Stomach (tissue), 4 donors: ENCODE data around the gene CDC34.

ENCODE experiments used
- CTCF ChIP-seq, 7 experiments: fragments of 450-650 bp in 4 of 7; fragments of 200-600 bp in 3 of 7; sonication (generic) in 3 of 7; IDR thresholded peaks; one replicate each; pipeline ENCODE4 v1.5.1; 2016 to 2019; ENCODE audit warnings: antibody characterized with exemption in 7 of 7, control low read depth in 2 of 7, mild to moderate bottlenecking in 1 of 7
- POLR2A ChIP-seq, 4 donors: fragments of 450-650 bp; IDR thresholded peaks; one replicate each; pipeline ENCODE4 v1.6.1; 2016; ENCODE audit warnings: antibody characterized with exemption in 4 of 4, control low read depth in 2 of 4, mild to moderate bottlenecking in 1 of 4, moderate library complexity in 1 of 4

GRCh38 chr19:556611-557382 lies 25.2 kb downstream of the CDC34 start:
- TF ChIP-seq CTCF (IDR thresholded peaks at IDR 0.05) (no peak), POLR2A (IDR thresholded peaks at IDR 0.05) (no peak)
